NCI-H1048 (cell line): ENCODE results near the gene MTHFD1.

Source experiments
- DNase-seq: peaks from one replicate; lab custom pipeline; 2025; lab: John Stamatoyannopoulos, UW

Gene MTHFD1

DNA sequence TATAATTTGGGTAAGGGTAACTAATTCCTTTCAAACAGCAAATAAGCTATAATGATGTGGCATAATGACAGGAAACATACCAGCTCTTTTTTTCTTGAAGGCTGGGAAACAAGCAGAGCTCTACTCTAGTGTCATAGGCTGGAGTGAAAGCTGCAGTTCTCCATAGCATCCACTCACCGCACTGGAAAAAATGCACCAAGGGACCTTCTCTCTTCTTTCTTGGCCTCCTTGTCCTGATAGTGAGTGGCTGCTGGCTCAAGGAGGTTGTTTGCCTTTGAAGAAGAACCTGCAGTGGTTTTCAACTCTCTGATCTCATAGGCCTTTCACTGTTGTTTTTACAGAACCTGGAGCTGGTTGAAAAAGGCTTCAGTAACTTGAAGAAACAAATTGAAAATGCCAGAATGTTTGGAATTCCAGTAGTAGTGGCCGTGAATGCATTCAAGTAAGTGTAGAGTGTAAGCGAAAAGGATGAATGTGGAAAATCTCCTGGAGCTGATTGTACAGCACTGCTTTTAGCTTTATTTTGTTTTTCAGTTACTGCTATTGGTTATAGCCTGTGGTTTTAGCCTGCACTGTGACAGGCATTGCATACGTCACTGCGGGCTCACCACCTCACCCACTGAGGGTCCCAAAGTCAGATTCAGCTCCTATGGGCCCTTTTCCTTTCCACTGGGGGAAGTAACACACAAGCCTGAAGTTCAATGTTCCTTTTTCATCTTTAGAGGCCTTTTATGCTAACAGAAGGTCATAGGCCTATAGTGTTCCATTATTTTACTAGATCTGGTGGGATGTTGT, 59.9 kb downstream of the MTHFD1 start:
- DNase-seq: no peak

DNA sequence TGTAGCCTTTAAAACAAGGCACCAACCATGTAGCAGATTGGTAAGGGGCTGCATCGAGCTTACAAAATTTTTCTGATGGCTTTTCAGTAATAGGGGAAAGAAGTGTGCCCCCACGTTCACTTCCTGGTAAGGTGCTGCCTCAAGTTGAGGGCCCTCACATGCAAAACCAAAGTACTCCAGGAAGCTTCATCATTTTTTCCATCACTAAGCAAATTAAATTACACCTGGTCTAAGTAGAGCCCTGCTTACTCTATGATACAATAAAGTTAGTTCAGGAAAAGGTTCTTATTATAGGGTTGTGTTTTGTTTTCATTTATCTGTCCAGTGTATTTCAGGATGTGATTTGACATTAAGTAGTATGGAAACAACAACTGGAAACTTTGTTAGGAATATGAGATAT, 62.1 kb downstream of the MTHFD1 start:
- DNase-seq: no peak

DNA sequence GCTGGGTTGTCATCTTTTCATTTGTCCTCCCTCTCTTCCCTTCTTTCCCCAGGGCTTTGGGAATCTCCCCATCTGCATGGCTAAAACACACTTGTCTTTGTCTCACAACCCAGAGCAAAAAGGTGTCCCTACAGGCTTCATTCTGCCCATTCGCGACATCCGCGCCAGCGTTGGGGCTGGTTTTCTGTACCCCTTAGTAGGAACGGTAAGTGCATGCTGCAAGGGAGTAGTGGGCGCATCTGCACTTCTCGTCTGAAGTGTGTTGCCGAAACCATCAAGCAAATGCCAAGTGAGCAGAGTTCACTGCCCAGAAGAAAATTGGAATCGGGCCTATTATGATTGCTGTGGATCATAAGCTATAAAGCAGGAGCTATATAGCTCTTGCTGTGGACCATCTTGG, 66.5 kb downstream of the MTHFD1 start:
- DNase-seq: no peak

DNA sequence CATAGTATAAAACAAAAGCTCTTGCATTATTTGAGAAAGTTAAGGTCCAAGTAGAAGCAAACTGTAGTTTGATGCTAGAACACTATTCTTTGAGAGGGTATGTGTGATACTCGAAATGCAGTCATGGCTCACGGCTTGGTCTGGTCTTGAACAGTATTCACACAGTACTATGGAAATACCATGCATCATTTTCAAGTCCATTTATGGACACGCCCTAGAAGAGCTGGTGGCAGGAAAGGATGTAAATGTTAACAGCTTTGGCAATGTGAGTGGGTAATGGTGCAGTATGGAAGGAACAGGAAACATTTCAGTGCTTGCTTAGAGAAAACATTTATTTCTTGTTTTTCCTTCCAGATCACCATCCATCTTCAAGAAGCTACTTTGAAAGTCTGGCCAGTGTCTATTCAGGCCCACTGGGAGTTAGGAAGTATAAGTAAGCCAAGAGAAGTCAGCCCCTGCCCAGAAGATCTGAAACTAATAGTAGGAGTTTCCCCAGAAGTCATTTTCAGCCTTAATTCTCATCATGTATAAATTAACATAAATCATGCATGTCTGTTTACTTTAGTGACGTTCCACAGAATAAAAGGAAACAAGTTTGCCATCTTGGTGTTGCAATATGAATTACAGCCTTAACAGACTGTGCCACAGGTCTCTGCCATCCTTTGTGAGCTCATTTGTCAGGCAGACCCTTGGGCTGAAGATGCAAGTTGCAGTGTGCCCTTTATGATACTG, 71.4 kb downstream of the MTHFD1 start:
- DNase-seq: no peak

DNA sequence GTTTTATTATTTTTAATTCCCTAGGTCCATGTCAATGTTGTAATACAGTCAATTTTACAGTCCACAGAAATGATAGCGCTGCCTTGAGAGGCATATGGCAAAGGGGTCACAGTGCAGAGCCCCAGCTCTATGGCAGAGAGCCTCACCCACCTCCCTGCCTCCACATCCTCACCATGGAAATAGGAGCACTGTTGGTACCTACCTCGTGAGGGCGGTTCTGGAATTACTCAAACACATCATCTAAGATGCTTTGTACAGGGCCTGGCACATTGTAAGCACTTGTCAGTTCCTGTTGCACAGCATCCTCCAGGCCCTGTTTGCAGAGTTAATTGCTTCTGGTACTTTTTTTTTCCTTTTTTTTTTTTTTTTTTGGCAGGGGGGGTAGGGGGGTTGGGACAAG, 73.1 kb downstream of the MTHFD1 start:
- no peak for DNase-seq

DNA sequence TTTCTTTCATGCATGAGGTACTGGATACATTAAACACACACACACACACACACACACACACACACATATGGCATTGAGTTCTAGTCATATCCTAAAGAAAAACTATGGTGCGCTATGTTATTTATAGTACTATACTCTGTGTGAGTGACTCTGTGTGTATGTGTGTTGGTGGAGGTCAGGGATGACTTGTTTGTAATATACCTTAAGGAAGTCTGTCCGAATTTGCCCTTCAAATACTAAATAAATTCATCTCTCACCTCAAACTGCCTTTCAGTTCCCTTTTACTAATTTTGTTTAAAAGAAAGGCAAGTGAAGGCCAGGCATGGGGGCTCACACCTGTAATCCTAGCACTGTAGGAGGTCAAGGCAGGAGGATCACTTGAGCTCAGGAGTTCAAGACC, 75.0 kb downstream of the MTHFD1 start:
- DNase-seq: no peak

DNA sequence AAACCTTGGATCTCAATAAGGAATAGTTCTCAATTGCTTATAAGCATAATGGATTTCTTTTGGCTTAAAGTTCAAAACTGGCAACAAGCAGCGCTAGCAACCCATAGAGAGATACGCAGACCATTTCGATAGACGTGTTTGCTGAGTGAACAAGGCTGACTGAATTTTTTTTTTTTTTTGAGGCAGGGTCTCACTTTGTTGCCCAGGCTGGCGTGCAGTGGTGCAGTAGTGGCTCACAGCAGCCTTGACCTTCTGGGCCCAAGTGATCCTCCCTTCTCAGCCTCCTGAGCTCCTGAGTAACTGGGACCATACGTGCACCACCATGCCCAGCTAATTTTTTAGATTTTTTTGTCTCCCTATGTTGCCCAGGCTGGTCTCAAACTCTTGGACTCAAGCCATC, 75.7 kb downstream of the MTHFD1 start:
- DNase-seq: no peak

DNA sequence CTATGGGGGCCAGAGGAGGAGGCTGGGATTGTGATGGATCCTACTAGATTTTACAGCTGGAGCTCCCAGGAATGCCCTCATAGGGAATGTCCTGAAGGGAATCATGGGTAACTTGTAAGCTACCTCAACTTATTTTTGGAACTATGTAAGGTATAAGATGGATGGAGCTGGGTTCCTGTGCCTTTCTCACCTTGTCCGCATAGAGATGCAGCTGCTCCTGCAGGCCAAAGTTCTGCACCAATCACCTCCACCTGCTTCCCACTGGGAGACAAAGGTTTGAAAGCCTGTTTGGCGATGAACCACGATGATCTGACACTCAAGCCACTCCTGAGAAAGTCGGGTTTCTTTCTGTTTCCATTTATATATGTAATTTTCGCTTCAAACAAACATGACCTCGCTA, 76.5 kb downstream of the MTHFD1 start:
- DNase-seq: no peak

DNA sequence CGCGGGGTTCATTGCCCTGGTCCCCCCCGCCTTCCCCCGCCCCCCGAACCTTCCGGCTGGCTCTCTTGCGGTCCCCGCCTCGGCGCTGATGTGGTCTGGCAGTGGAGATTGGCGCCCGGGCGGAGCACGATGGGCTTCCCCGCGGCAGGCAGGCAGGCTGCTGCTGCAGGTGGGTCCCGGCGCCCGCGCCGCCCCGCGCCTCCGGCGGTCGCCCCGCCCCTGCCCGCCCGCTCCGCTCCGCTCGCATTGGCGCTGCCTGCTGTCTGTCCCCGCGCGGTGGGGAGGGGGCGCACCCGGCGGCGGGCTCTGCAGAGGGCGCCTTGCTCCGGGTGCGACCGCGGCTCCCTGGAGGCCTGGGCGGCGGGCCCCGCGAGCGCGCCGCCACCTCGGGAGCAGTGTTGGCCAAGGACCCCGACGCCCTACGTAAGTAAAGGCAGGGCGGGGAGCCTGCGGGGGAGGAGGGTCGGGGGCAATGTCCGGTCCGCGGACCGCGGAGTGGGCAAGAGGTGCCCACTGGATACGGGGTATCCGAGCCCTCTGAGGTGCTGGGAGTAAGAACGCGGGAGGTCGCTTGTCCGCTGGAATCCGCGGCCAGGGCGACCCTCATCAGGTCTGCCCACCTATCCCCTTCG, 77.2 kb downstream of the MTHFD1 start, which contains the start of gene AKAP5:
TSS of gene AKAP5 (plus strand) at position 309 of the 632 bp plus-strand sequence. CDS start 2,896 bp downstream, outside the sequence.
- peak; percentile 37 for DNase-seq

DNA sequence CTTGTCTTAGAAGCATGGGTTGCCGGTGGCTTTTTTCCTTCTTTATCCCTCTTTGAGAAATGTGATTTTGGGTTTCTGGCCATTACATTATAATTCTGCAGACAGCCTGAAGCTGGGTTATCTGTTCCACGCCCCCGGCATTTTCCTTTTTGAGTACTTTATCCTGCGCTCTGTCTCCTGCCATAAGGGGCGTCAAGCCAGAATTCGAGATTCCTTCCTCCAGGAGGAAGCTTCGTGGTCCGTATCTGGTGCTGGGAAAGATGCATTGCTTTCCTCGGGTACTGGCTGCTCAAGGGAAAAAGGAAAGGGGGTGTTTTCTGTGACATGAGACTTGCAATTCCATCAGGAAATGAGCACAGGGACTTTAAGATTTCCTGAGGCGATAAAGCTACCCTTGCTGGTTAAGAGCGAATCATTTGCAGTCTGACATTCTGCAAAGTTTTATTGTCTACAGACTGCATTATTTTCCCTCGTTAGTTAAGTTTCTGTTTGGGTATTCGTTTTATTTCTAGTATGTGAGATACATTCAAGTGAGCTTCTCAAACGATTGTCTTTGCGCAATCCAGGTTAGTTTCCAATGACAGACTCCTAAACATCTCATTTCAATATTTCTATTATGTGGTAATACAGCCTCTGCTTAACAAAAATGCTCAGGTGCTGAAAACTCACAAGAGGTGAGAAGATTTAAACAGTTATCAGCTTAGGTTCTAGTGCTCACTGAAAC, 77.8 kb downstream of the MTHFD1 start:
- no peak for DNase-seq

DNA sequence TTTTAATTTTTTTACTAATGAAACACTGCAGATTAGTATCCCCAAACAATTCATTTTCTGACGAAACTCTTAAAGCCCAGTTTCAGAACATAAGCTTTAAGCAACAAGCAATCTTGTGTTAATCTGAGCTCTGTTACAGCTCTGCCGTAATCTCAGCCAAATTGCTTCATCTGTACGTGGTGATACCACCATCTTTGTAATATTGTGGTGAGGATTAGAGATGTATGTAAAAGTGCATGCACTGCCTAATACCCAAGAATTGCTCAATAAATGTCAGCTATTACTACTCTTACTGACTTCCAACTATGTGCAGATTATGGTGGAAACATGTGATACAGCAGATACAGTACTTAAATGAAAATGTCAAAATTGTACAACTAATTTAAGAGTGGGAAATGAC, 78.9 kb downstream of the MTHFD1 start:
- DNase-seq: no peak

DNA sequence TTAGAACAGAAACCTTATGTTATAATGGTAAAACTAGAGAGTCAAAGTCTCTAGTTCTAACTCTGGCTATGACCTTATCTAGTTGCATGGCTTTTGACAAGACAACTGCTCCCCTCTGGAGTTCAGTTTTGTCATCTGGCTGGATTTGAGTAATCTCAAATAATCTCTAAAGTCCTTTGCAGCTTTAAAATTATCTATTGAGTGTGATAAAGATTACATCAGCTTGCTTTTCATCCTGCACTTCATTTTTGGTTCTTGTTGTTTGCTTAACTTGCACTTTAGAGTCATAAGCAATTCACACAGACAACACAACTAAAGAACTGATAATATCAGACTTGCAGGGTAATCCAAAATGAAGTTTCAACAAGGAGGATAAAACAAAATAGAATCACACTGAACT, 79.4 kb downstream of the MTHFD1 start:
- no peak for DNase-seq

DNA sequence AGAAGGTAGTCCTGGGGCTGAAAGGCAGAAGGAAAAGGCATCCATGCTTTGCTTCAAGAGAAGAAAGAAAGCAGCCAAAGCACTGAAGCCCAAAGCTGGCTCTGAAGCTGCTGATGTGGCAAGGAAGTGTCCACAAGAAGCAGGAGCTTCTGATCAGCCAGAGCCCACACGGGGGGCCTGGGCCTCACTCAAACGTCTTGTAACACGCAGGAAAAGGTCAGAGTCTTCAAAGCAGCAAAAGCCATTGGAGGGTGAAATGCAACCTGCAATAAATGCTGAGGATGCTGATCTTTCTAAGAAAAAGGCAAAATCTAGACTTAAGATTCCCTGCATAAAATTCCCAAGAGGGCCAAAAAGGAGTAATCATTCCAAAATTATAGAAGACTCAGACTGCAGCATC, 80.3 kb downstream of the MTHFD1 start:
- no peak for DNase-seq

DNA sequence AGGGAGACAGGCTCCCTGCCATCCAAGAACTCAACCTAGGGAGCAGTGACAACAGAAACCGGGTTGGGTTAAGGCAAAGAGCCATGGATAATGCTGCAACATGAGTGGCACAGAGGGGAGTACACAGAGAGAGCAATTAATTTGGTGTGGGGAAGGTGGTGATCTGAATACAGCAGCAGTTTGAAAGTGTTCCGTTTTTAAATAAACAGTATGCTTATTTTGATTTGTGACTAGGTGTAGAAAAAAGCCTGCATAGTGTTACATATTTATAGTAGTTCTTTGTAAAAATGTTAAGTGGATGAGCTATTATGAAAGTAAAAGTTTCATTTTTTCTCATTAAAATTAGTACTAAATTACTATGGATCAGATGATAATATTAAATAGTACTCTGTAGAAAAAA, 85.9 kb downstream of the MTHFD1 start:
- DNase-seq: no peak

DNA sequence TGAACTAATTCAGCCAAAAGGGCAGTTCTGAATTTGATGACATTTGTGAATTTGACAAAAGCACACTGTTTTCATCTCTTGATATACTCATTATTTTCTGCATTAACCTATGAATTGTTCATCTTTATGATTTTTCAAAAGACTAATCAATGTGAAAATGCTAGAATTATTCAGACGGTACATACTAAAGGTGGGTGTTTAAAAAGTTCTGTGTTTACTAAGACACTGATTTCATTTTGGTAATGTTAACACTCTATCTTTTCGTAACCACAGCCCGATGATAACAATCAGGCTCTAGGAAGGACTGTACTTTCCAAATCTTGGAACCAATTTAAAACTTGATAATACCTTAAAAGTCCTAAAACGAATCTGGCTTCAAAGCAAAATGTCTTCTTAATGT, 86.5 kb downstream of the MTHFD1 start:
- DNase-seq: no peak

DNA sequence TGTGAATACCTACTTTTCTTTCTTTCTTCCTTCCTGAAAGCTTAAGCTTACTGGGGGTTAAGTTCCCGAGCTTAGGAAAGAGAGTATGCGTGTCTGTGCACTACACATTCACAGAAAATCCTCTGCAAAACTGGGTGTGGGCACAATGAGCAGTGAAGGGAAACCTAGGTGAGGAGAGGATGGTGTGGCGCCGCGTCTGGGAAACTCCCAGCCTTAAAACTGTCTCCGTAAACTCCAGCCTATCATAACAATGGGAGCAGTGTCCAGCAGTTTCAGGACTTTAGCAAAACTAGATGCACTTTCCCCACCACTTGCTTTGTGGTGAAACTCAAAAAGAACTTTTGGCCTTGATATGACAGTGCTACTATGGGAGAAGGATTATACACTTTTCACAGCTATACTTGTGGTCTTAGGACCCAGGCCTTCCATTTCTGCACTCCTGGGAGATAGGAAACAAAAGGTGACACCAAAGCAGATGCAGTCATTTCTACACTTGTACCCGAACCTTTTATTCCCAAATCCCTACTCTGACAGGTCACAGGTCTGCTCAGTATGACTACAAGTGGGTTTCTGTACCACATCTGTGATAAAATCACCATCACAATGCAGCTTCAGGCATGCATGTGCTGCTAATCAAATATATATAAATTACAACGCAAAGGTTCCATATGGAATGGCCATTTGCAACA, 87.6 kb downstream of the MTHFD1 start:
- DNase-seq: no peak

DNA sequence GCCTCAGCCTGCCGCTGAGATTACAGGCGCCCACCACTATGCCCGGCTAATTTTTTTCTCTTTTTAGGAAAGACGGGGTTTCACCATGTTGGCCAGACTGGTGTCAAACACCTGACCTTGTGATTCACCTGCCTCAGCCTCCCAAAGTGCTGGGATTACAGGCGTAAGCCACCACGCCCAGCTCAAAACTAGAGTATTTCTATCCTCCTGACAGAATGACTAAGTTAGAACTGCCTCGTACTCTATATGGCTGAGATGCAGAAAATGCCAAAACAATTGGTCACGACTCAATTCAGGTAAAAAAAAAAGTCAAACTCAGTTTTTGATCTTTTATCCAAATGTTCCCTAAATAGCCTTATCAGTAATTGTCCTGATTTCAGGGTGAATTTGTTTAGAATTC, 88.3 kb downstream of the MTHFD1 start:
- no peak for DNase-seq

DNA sequence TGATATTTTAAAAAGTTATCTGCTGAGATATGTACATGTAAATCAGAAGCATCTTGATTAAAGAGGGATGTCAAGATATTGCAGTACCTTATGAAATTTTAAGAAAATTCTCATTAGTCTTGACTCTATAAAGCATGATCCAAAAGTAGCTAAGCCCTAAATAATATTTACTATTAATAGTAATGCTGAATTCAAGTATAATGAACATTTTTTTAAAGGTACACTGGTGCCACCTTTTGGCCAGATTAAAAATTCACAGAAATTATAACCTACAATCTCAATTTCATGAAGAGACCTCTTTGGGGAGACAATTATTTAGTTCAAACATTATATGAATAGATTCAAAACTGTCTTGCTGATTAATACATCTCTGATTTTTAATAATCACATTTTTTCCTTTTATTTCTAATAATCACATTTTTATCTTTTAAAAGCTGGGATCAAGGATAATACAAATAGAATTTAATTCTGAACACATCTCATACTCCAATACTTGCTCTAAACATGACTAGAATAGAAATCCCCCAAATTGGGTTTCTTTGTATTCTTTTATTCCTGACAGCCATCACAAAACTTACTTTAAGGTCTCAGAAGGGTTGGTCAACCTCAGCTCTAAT, 90.6 kb downstream of the MTHFD1 start:
- DNase-seq: no peak

DNA sequence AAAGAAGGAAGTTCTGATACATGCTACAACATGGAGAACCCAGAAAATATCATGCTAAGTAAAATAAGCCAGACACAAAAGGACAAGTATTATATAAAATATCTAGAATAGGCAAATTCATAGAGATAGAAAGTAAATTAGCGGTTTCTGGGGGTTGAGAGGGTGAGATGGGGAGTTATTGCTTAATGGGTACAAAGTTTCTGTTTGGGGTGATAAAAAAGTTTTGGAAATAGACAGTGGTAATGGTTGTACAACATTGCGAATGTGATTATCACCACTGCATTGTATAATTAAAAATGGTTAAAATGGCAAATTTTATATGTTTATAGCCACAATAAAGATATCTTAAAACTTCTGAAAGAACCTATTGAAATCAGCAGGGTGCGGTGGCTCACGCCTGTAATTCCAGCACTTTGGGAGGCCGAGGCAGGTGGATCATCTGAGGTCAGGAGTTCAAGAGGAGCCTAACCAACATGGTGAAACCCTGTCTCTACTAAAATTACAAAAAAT, 100.5 kb downstream of the MTHFD1 start:
- DNase-seq: no peak

DNA sequence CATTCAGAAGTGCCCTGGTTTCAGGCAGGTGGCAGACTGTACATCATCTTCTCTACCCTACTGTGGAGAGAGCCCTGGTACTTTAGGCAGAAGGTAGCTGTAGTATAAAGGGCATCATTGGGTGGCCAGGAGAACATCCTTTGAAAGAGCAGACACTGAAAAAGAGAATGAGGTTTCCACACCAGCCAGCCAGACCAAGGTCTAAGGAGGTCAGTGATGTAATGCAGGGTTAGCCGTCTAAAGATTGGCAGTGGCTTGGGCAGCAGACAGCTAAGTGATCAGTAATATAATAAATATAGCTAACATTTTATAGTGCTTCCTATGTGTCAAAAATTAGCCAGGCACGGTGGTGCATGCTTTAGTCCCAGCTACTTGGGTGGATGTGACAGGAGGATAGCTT, 103.5 kb downstream of the MTHFD1 start:
- no peak for DNase-seq

DNA sequence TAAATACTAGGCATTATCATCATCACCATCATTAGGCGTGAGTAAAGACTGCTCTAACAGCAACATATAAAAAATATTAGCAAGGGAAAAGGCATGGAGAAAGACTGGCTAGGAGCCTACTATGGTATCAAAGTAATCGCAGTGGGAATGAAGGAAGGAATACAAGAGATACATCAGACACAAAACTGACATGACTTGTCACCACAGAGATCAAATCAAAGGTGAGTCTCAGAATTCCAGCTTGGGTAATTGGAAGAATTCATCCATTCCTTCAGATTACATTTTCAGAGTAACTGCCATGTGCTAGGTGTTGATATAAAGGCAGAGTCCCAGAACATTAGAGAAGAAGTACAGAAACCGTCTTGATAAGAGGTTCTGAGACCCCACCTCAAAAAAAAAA, 105.3 kb downstream of the MTHFD1 start:
- no peak for DNase-seq
